MM.1S (cell line): ENCODE results near the gene CDK6.

Experiments
- DNase-seq: peaks from one replicate; pipeline ENCODE4 v3.0.0-alpha.2; 2015
- H2AFZ ChIP-seq: fragments of 300-600 bp; sonication (generic); 2 replicates; pipeline ENCODE4 v1.6.0; 2016; ENCODE audit warnings: antibody characterized with exemption, low read length
- H3F3A ChIP-seq: fragments of 300-600 bp; sonication (generic); 2 replicates; pipeline ENCODE4 v1.6.1; 2016; ENCODE audit warnings: mild to moderate bottlenecking, antibody characterized with exemption, low read length, moderate library complexity, mixed read lengths; ENCODE audit not compliant: insufficient read depth
- H3K27ac ChIP-seq: fragments of 300-600 bp; sonication (generic); 2 replicates; pipeline ENCODE4 v1.5.1; 2016; ENCODE audit warnings: mild to moderate bottlenecking, low read length
- H3K27me3 ChIP-seq: fragments of 300-600 bp; sonication (generic); replicated peaks from 2 replicates; pipeline ENCODE4 v1.6.0; 2016; ENCODE audit warnings: low read length; ENCODE audit not compliant: insufficient read depth
- H3K36me3 ChIP-seq: fragments of 300-600 bp; sonication (generic); replicated peaks from 2 replicates; pipeline ENCODE4 v1.6.1; 2016; ENCODE audit warnings: mild to moderate bottlenecking, low read length, mixed read lengths; ENCODE audit not compliant: insufficient read depth
- H3K4me1 ChIP-seq: fragments of 300-600 bp; sonication (generic); 2 replicates; pipeline ENCODE4 v1.6.1; 2016; ENCODE audit warnings: low read length, mixed read lengths
- H3K4me2 ChIP-seq: fragments of 300-600 bp; sonication (generic); 2 replicates; pipeline ENCODE4 v1.6.0; 2016; ENCODE audit warnings: low read depth, low read length
- H3K4me3 ChIP-seq: fragments of 300-600 bp; sonication (generic); 2 replicates; pipeline ENCODE4 v1.5.1; 2016; ENCODE audit warnings: low read length, mixed read lengths
- H3K79me2 ChIP-seq: fragments of 300-600 bp; sonication (generic); 2 replicates; pipeline ENCODE4 v1.6.1; 2016; ENCODE audit warnings: mixed run types, low read length, mixed read lengths
- H3K9ac ChIP-seq: fragments of 300-600 bp; sonication (generic); 2 replicates; pipeline ENCODE4 v1.6.1; 2016; ENCODE audit warnings: low read length, mixed read lengths
- H3K9me2 ChIP-seq: fragments of 300-600 bp; sonication (generic); replicated peaks from 2 replicates; pipeline ENCODE4 v1.6.1; 2016; ENCODE audit warnings: mild to moderate bottlenecking, low read length, mixed read lengths; ENCODE audit not compliant: insufficient read depth
- H3K9me3 ChIP-seq: fragments of 300-600 bp; sonication (generic); replicated peaks from 2 replicates; pipeline ENCODE4 v1.6.1; 2016; ENCODE audit warnings: mild to moderate bottlenecking, low read length, mixed read lengths; ENCODE audit not compliant: insufficient read depth
- H4K20me1 ChIP-seq: fragments of 300-600 bp; sonication (generic); 2 replicates; pipeline ENCODE4 v1.6.1; 2016; ENCODE audit warnings: mild to moderate bottlenecking, low read length, moderate library complexity, mixed read lengths; ENCODE audit not compliant: insufficient read depth
- EZH2 ChIP-seq: fragments of 300-600 bp; sonication (generic); optimal IDR thresholded peaks from 2 replicates; pipeline ENCODE3; 2017; ENCODE audit warnings: low read depth, mild to moderate bottlenecking, antibody characterized with exemption, low read length, mixed read lengths
- EZH2phosphoT487 ChIP-seq: fragments of 300-600 bp; sonication (generic); IDR thresholded peaks from 2 replicates; pipeline ENCODE4 v1.6.1; 2018; ENCODE audit warnings: antibody characterized with exemption, low read length
- TF ChIP-seq, protein P1 (sequence below): fragments of 300-600 bp; sonication (generic); IDR thresholded peaks from 2 replicates; pipeline ENCODE4 v1.5.1; 2016; ENCODE audit warnings: antibody characterized with exemption, low read length, mixed read lengths

Gene CDK6

DNA sequence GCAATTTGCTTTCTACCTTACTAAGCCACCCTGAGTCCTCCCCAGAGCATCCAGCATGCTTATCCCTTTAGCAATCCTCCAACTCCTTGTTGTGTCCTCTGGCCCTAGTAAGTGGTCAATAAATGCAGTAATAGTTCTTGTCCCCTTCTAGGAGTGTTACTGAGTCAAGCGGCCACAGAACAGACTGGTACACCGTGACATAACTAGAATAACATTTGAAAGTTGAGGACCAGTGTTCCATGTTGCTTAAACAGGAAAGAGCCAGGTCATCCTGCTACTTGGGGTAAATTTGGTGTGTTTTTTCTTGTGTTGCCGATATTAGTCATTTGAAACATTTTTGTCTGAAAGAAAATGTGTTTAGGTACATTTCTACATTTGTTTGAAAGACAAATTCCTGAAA, 4.8 kb upstream of the CDK6 start:
- no peaks in the 10 kb centered on the region for H3K9me2 ChIP-seq
- H2AFZ ChIP-seq, result no peak overlapping the region
- DNase-seq, result no peak
- H3K9me3 ChIP-seq, result no peaks in the 10 kb centered on the region
- H3K9ac ChIP-seq, result no peak overlapping the region
- no peaks in the 10 kb centered on the region for H3K36me3 ChIP-seq
- H4K20me1 ChIP-seq, result no peaks in the 10 kb centered on the region
- H3K79me2 ChIP-seq, result no peaks in the 10 kb centered on the region
- H3K4me1 ChIP-seq, result no peaks in the 10 kb centered on the region
- no peak overlapping the region for H3K27ac ChIP-seq
- no peak overlapping the region for H3K4me2 ChIP-seq
- no peak overlapping the region for H3K4me3 ChIP-seq
- H3K27me3 ChIP-seq, result peaks cover 42% of the 10 kb centered on the region
- TF ChIP-seq, protein P1, sequence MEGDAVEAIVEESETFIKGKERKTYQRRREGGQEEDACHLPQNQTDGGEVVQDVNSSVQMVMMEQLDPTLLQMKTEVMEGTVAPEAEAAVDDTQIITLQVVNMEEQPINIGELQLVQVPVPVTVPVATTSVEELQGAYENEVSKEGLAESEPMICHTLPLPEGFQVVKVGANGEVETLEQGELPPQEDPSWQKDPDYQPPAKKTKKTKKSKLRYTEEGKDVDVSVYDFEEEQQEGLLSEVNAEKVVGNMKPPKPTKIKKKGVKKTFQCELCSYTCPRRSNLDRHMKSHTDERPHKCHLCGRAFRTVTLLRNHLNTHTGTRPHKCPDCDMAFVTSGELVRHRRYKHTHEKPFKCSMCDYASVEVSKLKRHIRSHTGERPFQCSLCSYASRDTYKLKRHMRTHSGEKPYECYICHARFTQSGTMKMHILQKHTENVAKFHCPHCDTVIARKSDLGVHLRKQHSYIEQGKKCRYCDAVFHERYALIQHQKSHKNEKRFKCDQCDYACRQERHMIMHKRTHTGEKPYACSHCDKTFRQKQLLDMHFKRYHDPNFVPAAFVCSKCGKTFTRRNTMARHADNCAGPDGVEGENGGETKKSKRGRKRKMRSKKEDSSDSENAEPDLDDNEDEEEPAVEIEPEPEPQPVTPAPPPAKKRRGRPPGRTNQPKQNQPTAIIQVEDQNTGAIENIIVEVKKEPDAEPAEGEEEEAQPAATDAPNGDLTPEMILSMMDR, result no peak
- TF ChIP-seq EZH2 (no peak), EZH2phosphoT487 (no peak)
- H3F3A ChIP-seq, result peaks cover 6% of the 10 kb centered on the region

DNA sequence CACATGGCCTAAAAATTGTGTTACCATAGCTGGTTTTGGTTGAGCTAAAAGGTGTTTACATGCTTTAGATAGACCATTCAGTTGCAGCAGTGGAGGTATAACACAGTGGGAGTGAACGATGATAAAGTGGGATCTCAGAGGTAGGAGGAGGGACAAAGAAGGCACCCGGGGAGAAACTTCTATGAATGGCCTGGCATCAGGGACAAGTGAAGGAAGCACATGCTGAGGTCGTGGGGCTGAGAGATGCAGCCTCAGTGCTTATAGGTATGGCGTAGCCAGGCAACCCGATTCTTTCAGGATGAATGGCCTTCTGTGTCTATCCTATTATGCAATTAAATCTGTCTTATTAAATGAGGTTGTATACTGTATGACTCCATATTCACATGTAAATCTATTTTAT, 3.9 kb upstream of the CDK6 start:
- H3K9me3 ChIP-seq, result no peaks in the 10 kb centered on the region
- no peak overlapping the region for H3K4me2 ChIP-seq
- H3K27ac ChIP-seq, result no peak overlapping the region
- H3K4me1 ChIP-seq, result no peaks in the 10 kb centered on the region
- H3K36me3 ChIP-seq, result no peaks in the 10 kb centered on the region
- no peak for TF ChIP-seq EZH2
- TF ChIP-seq, protein P1, result no peak
- no peak for TF ChIP-seq EZH2phosphoT487
- no peaks in the 10 kb centered on the region for H4K20me1 ChIP-seq
- no peak overlapping the region for H2AFZ ChIP-seq
- peaks cover 8% of the 10 kb centered on the region for H3K79me2 ChIP-seq
- H3F3A ChIP-seq, result peaks cover 6% of the 10 kb centered on the region
- no peak for DNase-seq
- peaks cover 42% of the 10 kb centered on the region for H3K27me3 ChIP-seq
- no peak overlapping the region for H3K9ac ChIP-seq
- H3K9me2 ChIP-seq, result no peaks in the 10 kb centered on the region
- no peak overlapping the region for H3K4me3 ChIP-seq

DNA sequence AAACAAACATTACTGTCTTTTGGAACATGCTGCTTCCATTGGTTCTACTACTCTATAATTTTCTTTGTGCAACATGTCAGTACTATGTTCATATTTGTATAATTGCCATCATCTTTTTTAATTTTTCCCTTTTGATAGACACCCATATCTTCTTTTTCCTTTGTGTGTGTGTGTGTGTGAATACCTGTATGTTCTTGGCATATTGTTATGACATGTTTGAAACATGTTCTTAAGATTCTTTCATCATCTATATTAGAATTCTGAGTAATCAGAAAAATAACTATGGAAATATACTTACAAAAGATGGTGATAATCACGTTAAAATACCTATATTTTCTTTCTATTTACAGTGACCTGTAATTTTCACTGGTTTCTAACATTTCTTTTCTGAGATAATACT, 3.5 kb upstream of the CDK6 start:
- H3K4me1 ChIP-seq, result no peaks in the 10 kb centered on the region
- H3F3A ChIP-seq, result peaks cover 6% of the 10 kb centered on the region
- no peak overlapping the region for H3K9ac ChIP-seq
- H4K20me1 ChIP-seq, result no peaks in the 10 kb centered on the region
- H3K4me3 ChIP-seq, result no peak overlapping the region
- H3K27me3 ChIP-seq, result peaks cover 42% of the 10 kb centered on the region
- no peaks in the 10 kb centered on the region for H3K36me3 ChIP-seq
- no peaks in the 10 kb centered on the region for H3K9me2 ChIP-seq
- H3K27ac ChIP-seq, result no peak overlapping the region
- H3K4me2 ChIP-seq, result no peak overlapping the region
- TF ChIP-seq, protein P1, result no peak
- no peak for TF ChIP-seq EZH2
- no peak for TF ChIP-seq EZH2phosphoT487
- peaks cover 12% of the 10 kb centered on the region for H3K79me2 ChIP-seq
- no peaks in the 10 kb centered on the region for H3K9me3 ChIP-seq
- H2AFZ ChIP-seq, result no peak overlapping the region
- no peak for DNase-seq
